HG03575 (cell line): ENCODE results near the gene OTOF.
"Not testable (repeated sequence)": the region's sequence is repeated elsewhere in the genome, so short reads cannot be mapped to it uniquely, and the experiment has no call there.

Source experiments
- ATAC-seq: cut with Tn5 transposase; IDR thresholded peaks from one replicate; pipeline ENCODE4 v1.9.1; 2021; ENCODE audit not compliant: unreplicated experiment, insufficient number of reproducible peaks, low FRiP score; ENCODE audit errors: extremely low read depth

Gene OTOF

GRCh38 chr2:26470601-26471260 is 7.2 kb downstream of the OTOF start:
- no peak for ATAC-seq

DNA sequence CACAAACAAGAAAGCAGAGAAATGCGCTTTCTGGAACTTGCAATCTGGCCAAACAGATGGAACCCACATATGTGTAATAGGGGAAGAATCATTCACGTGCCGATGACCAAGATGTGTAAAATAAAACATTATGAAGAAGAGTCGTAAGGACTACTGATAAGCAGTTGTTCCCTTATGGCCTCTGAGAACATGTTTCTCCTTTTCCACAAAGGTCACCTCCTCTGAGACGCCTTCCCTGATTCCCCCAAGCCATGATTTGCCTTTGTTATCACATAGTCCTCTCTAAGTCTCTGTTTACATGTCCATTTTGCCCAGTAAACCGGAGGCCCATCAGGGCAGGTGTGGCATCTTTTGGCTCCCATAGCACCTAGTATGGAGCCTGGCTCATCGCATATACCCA is 8.0 kb downstream of the OTOF start:
- no peak for ATAC-seq

- no peak for ATAC-seq
Observed at GRCh38 chr2:26469092-26469710, 8.7 kb downstream of the OTOF start.

DNA sequence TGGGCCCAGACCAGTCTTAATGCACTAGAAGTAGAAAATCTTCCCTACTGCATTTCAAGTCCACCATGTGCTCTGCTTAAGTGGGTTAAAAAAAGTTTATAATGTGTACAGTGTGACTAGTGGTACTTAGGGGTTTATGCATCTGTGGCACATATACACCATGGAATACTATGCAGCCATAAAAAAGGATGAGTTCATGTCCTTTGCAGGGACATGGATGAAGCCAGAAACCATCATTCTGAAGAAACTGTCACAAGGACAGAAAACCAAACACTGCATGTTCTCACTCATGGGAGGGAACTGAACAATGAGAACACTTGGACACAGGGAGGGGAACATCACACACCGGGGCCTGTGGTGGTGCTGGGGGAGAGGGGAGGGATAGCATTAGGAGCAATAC is 9.4 kb downstream of the OTOF start:
- not testable (repeated sequence) for ATAC-seq

DNA sequence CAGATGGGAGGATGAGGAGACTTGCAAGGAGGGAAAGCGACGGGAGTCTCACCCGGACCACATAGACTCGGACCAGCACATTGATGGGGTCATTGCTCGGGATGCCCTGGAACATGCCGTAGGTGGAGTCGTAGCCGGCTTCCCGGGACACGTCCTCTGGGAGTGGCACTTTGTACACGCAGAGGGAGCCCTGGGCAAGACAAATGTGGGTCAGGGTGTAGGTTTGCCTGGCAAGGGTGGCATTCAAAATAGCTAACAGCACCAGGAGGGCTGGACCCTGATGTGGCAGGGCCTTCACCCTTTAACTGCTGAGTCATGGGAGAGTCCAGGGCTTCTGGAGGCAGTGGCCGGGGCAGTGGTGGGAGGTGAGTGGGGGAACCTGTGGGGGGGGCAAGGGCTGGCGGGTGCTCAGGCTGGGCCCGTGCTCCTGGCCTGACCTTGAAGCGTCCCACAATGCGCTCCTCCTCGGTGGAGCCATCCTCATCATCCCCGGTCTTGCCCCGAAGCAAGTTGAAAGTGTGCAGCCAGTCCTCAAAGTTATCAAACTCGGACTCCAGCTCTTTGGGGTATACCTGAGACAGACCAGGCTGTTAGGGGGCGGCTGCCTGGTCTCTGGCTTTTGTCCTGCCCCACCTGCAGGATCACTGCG is 11.1 kb downstream of the OTOF start:
- no peak for ATAC-seq

GRCh38 chr2:26465981-26466471 is 11.9 kb downstream of the OTOF start:
- no peak for ATAC-seq

GRCh38 chr2:26465266-26465925 is 12.5 kb downstream of the OTOF start:
- ATAC-seq, result no peak

DNA sequence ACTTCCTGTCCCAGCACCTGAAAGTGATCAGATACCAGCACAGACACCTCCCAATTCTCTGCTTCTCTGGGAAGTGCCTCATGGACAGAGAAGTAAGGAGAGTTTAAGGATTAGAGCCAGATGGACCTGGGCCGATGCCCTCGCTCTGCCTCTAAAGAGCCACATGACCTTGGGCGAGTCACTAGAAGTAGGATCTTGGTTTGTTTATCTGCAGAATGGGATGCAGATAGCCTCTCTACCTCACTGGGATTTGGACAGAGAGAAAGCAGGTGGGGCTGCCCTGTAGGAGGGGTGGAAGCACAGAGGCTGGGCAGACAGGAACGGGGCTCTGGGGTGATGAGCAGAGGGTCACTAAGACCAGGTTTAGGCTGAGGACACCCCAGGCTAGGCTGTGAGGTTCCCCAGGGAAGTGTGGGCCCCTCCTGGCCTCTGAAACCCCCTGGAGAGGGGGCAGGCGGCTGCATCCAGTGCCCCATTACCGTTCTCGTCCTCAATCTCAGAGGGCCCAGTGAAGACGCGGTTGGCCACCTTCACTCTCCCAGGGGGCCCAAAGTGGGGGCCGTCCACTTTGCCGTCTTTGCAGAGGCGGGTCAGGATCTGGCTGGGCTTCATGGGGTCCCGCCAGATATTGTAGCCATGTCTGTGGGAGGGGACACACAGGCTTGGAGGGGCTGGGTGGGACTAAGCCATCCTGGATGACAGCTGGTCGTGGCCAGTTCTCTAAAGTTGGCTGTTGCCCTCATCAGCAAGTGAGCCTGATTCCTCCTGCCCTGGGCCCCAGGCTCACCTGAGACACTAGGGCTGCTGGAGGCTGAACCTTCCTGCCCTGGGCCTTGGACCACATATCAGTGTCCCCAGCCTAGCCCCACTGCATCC is 13.3 kb downstream of the OTOF start:
- no peak for ATAC-seq

GRCh38 chr2:26463244-26464192 is 14.4 kb downstream of the OTOF start:
- ATAC-seq, result no peak

GRCh38 chr2:26462511-26463243 is 15.2 kb downstream of the OTOF start:
- ATAC-seq, result no peak

GRCh38 chr2:26462100-26462499 is 15.8 kb downstream of the OTOF start:
- no peak for ATAC-seq

- no peak for ATAC-seq
Observed at GRCh38 chr2:26461601-26462023, 16.3 kb downstream of the OTOF start.

DNA sequence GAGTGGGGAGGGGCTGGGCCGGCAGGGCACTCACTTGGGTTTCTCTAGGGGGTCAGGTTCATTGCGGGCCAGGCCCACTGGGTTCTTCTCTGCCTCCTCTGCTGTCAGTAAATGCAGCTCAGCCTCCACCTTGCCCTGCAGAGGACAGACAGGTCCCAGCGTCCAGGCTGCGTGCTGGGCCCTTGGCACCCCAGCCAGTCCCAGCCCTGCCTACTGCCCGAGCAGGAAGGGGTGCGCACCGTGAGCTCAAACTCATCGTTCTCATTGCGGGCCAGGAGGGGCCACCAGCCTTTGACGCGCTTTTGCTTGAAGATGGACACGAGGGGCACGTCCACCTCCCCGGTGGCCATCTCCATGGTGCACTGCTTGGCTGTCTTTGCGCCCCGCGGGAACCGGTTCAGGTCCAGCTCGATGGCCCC is 17.3 kb downstream of the OTOF start:
- ATAC-seq, result no peak

DNA sequence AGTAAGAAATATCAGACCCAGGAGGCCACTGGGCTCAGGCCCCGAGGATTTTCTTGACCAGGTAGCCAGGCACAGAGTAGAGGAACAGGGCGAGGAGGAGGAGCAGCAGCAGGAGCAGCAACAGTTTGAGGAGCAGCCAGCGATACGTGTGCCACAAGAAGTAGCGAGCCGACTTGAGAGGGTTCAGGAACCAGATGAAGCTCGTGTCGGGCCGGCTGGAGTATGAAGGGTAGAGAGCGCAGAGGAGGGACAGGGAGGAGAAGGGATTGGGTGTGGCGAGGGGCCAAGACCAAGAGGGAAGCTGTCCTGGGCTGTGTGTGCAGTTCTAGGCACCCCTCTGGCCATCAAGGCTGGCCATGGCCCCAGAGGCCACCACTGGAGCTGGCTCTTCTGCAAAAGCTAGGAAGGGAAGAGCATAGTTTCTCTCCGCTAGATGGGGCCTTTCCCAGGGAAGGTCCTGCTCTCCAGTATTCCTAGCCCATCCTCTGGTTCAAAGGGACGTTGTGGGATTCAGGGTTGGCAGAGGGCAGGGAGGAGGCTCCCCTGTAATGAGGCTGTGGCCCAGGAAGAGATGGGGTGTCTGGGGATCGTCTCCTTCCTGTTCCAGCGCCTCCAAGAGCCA is 17.8 kb downstream of the OTOF start:
- ATAC-seq, result no peak

DNA sequence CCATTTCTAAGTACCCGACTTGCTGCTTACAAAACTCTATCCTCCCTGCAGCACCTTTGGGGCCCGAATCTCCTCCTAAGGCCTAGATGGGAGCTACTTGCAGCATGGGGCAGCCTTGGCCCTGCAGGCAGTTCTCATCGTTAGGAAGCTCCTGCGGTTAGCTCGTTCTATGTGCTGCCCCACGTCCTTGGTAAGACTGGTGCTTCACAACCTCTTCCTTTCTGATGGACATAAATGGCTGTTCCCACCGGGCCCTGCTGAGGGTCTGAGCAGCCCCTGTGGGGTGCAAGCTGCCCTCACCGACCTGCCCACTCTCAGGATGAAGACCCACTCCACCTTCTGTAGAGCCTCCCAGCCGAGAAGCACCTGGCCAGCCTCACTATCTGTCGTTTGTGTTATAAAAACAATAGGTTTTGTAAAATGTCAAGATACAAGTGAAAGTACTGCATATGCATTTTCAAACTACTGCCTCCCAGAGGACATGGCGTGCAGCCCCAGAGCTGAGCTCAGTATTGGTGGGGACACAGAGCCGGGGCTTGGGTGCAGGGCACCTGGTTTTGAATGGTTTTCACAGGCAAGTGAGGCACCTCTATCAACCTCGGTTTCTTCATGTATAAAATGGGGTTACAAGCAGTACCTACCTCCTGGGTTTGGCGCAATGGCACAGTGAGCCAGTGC is 19.4 kb downstream of the OTOF start:
- ATAC-seq, result no peak

DNA sequence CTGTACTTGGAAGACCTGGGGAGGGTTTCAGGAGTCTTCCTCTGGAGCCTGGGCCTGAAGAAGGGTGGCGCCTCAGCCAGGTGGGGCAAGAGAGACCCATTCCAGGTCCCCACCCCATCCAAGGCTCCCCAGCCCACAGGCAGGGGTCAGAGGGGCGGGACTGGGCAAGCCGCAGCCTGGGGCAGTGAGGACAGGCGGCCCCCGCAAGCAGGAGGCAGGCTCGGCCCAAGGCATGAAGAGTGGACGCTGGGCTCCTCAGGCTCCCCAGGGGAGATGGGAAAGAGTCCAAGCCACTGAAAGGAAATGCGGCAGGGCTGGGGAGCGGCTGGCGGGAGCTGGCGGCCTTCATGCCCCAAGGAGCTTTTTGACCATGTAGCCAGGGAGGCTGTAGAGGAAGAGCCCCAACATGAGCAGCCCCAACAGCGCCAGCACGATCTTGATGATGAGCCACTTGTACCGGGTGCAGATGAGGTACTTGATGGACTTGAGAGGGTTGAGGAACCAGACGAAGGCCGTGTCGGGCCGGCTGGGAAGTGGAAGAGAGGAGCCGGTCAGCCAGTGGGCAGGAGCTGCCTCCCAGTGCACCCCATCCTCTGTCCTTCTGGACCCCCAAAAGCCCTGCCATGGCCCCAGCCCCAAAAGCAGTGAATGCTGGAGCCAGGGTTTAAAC is 20.1 kb downstream of the OTOF start:
- ATAC-seq, result no peak
